HG02884 (cell line): Measurements from ENCODE around the gene ACSF3.

Experiments
- ATAC-seq: cut with Tn5 transposase; IDR thresholded peaks from one replicate; pipeline ENCODE4 v1.9.1; 2021; ENCODE audit warnings: mild to moderate bottlenecking, moderate library complexity; ENCODE audit not compliant: unreplicated experiment

The ACSF3 gene

GRCh38 chr16:89123001-89123830 is 29.6 kb downstream of the ACSF3 start:
- ATAC-seq, result no peak

GRCh38 chr16:89123831-89124100 is 30.1 kb downstream of the ACSF3 start:
- ATAC-seq, result no peak

DNA sequence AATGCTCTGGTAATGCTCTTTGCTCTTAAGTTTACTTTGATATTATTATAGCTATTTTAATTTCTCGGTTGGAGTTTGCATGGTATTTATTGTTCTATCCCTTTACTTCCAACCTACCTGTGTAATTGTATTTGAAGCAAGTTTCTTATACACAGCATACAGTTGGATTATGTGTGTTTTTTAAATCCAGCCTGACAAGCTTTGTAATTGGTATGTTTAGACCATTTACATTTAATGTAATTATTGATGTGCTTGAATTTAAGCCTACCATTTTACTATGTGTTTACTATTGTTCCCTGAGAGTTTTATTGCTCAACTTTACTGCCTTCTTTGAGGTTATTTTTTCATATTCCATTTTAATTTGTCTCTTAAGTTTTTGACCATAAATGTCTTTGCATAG is 35.7 kb downstream of the ACSF3 start:
- ATAC-seq, result no peak

- ATAC-seq, result no peak
These were observed 36.8 kb downstream of the ACSF3 start for GRCh38 chr16:89130448-89130847.

DNA sequence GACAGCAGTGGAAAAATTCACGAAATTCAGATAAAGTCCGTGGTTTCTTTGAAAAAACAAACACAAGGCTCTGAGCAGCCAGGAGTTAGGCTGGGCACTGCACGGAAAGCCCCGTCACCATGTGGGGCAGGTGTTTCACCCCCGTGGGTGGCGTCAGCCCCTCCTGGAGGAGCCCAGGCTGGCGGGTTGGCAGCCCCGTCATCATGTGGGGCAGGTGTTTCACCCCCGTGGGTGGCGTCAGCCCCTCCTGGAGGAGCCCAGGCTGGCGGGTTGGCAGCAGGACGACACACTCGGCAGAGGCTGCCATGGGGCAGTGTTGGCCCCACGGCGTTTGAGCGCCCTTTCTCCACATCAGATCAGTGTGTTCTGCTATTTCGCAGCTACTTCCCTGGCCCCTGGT is 38.1 kb downstream of the ACSF3 start:
- ATAC-seq, result no peak

GRCh38 chr16:89132194-89133005 is 38.7 kb downstream of the ACSF3 start:
- no peak for ATAC-seq

- no peak for ATAC-seq
These were observed 39.9 kb downstream of the ACSF3 start for GRCh38 chr16:89133457-89134127.

- ATAC-seq, result no peak
These were observed 40.6 kb downstream of the ACSF3 start for GRCh38 chr16:89134269-89134668.

DNA sequence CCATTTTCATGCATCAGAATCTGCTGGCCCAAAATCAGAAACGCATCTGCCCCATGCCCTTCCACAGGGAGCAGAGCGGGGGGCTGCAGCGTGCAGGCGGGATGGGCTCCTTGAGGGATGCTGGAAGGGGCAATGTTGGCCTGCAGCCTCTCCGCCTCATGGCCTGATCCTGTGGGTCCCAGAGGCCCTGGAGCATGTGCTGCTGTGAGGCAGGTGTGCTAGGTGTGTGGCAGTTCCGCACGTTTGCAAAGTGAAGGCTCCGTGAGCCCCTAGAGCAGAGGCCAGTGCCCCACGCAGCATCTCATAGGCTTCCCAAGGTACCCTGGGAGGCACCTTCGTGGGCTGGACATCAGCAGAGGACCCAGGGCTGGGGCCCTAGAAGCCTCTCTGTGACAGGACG is 41.5 kb downstream of the ACSF3 start:
- no peak for ATAC-seq

GRCh38 chr16:89135971-89136765 is 42.5 kb downstream of the ACSF3 start:
- ATAC-seq, result no peak

DNA sequence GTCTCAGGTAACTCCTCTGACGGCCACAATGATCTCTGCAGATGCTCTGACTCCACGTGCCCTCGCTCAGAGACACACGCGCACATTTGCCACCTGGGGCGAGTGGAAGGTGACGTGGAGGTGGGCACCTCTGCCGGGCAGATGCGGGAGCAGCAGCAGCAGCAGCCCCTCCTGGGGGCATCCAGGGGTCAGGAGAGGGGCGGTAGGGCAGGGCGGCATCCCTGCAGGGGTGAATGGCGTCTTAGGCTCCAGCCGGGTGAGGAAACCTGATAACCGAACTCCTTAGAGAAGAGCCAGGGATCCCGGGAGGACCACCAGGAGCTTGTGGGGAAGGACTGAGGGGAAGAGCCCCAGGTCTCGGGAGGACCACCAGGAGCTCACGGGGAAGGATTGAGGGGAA is 43.3 kb downstream of the ACSF3 start:
- no peak for ATAC-seq

GRCh38 chr16:89137666-89138512 is 44.2 kb downstream of the ACSF3 start:
- no peak for ATAC-seq

- no peak for ATAC-seq
These were observed 44.8 kb downstream of the ACSF3 start for GRCh38 chr16:89138513-89138795.

GRCh38 chr16:89138843-89139520 is 45.3 kb downstream of the ACSF3 start:
- no peak for ATAC-seq

DNA sequence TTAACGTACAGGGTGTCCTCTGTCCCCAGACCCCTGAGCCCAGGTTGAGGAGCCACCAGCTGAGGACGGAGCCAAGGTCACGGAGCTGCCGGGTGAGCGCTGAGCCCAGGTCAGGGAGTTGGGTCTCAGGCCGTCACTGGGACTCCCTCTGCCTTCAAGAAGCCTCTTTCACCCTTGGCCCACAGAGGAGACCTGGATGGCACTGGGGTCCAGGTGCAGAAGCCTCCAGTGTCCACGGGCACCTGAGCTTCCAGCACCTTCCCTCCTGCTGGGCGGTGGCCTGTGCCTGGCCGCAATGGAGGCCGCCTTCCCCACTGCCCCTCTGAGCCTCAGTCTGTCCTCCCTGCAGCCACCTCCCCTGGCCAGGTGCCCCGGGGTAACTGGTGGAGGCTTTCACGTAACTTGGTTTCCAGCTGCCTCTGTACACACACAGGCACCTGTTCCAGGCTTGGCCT is 46.3 kb downstream of the ACSF3 start:
- no peak for ATAC-seq

DNA sequence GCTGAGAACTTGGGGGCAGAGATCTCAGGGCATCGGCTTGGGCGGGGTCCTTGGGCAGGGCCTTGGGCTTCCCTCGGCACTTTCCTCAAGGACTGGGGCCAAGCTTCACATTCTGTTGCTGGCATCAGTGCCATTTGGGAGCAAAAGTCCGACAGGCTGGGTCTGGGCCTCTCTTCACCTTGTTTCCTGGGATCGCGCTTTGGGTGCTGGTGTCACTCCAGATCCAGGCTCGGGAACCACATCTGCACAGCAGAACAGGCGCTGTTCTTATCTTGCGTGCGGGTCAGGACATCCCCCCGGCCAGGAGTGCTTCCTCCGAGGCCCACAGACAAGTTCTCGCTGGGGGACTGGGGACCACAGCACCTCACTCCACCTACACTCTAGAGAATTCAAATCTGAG is 46.7 kb downstream of the ACSF3 start:
- no peak for ATAC-seq

DNA sequence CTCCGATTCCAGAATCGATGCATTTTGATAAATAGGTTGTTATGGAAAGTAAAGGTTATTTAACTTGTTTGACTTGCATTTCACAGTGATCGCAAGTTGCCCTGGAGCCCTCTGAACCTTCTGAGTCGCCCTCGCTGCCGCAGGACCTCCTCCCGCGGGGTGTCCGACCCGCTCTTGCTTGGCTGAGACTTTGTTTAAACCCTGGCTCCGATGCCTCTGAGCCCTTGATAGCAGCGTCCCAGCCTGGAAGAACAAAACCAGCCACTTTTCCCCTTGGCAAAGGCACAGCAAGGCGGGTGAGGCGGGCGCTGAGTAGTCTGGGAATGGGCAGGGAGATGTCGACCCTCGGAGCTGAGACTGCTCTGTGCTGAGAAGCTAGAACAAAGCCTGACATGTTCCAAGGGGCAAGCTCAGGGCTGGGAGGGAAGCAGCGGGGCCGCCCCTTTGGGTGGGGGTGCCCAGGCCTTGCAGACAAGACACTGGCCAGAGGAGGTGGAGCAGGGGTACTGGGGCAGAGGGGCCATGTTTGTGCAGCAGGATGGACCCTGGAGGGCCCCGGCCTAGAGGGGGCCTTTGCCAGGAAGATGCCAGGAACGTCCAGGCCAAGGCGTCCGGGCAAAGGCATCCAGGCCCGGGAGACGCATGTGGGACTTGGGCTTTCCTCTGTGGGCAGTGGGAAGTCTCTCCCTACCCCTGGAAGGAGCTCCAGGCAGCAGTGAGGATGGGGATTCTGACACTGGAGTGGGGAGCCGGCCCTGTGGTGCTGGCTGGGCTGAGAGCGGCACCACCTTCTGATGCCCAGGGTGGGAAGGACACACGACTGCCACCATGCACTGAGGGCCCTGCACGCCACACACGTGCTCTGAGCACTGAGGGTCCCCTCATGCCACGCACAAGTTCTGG is 47.6 kb downstream of the ACSF3 start:
- no peak for ATAC-seq

DNA sequence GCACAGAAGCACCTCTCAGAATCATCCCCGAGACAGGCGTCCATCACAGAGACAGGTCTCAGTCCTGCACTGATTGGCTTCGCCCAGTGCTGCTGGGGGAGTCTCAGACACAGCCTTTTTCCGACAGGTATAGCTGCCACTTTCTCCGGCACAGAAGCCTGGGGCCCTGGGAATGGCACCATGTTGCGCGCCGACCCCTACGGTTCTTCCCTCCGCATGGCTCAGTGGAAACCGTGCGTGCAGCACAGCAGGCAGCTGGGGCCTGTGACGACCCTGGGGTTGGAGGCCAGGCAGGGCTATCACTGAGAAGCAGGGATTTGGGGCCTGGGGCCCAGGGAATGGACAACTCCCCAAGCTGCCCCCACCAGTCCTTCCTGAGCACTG is 48.2 kb downstream of the ACSF3 start:
- no peak for ATAC-seq
